Measurements from ENCODE around the gene RFT1.

Gene RFT1

DNA sequence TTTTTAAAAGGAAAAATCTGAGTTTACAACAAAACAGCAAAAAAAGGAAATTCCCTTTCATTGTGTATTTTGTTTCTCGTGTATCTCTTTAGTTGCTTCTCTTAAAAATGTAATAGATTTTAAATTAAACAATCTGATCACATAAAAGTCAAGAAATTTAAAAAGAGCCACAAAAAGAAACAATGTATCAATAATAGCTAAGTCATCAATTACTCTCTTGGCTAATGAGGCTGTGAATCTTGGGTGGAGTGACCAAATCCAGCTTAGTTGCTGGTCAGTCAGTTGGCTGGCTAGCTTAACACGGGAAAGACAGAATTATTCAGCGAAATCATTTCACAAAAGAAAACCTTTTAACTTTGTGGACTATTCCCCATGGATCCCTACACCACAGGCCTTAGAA lies 87.6 kb downstream of the RFT1 start:
- no peak overlapping the region for H3K4me3 ChIP-seq (ENCODE audit: low read length)
- TF ChIP-seq, protein P1, sequence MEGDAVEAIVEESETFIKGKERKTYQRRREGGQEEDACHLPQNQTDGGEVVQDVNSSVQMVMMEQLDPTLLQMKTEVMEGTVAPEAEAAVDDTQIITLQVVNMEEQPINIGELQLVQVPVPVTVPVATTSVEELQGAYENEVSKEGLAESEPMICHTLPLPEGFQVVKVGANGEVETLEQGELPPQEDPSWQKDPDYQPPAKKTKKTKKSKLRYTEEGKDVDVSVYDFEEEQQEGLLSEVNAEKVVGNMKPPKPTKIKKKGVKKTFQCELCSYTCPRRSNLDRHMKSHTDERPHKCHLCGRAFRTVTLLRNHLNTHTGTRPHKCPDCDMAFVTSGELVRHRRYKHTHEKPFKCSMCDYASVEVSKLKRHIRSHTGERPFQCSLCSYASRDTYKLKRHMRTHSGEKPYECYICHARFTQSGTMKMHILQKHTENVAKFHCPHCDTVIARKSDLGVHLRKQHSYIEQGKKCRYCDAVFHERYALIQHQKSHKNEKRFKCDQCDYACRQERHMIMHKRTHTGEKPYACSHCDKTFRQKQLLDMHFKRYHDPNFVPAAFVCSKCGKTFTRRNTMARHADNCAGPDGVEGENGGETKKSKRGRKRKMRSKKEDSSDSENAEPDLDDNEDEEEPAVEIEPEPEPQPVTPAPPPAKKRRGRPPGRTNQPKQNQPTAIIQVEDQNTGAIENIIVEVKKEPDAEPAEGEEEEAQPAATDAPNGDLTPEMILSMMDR (conservative IDR thresholded peaks at IDR 0.05; ENCODE audit: low read depth, low read length): no peak
- no peak for DNase-seq (ENCODE audit: low read depth)

DNA sequence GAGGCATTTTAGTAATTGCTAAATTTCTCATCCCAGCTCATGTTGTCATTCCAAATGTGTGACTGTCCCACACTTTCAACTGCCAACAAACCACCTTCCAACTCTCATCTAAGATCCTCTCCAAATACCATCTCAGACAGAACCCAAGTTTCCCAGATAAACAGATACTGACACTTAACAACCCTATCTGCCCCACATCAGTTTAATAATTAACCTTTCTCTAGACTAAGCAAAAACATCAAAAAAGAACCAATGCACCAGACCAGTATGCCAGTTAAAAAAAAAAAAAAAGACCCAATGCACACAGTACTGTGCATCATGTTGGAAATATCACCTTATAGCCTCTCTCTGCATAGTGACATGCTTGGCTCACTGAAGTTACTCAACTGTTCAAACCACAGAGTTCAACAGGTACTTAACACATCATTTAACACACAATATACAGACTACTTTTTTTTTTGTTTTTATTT lies 89.8 kb downstream of the RFT1 start:
- TF ChIP-seq, protein P1 (conservative IDR thresholded peaks at IDR 0.05; ENCODE audit: low read depth, low read length): no peak
- H3K4me3 ChIP-seq (ENCODE audit: low read length): no peak overlapping the region
- no peak for DNase-seq (ENCODE audit: low read depth)

DNA sequence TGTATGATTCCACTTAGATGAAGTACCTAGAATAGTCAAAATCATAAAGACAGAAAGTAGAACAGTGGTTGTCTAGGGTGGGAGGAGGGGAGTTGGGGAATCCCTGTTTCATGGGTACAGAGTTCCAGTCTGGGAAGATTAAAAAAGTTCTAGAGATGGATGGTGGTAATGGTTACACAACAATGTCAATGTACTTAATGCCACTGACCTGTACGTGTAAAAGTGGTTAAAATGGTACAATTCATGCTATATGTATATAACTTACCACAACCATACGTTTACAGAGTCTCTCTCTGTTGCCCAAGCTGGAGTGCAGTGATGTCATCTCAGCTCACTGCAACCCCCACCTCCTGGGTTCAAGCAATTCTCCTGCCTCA lies 90.9 kb downstream of the RFT1 start:
- TF ChIP-seq, protein P1 (conservative IDR thresholded peaks at IDR 0.05; ENCODE audit: low read depth, low read length): no peak
- DNase-seq (ENCODE audit: low read depth): no peak
- no peak overlapping the region for H3K4me3 ChIP-seq (ENCODE audit: low read length)

DNA sequence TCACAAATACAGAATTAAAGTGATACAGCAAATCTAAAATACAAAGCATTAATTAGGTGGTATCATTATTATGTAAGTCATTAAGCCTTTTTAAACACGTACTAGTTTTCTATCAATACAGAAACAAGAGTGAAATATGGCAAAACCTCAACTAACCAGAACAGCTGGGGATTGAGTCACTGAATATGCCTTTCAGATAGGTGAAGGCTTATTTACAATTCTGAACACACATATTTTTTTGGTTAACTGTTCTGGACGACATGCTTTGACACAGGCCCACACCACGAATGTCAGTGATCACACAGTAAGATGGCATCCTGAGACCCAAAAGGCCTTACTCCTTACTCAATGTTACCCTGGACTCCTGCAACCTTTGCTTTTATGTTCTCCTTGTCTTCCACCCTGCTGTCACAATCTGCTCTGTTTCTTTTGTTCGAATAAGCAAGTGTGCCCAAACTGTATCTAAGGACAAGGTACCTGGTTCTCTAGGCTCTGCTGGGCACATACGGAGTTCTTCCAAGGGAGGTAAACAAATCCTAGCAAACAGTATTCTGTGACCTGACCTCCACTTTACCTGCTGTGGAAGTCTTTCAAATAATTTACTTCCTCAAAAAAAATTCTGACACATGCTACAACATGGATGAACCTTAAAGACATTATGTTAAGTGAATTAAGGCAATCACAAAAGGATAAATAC lies 91.4 kb downstream of the RFT1 start:
- no peak for DNase-seq (ENCODE audit: low read depth)
- TF ChIP-seq, protein P1 (conservative IDR thresholded peaks at IDR 0.05; ENCODE audit: low read depth, low read length): no peak
- no peak overlapping the region for H3K4me3 ChIP-seq (ENCODE audit: low read length)
